ENCODE measurements around the gene SANBR.

DNA sequence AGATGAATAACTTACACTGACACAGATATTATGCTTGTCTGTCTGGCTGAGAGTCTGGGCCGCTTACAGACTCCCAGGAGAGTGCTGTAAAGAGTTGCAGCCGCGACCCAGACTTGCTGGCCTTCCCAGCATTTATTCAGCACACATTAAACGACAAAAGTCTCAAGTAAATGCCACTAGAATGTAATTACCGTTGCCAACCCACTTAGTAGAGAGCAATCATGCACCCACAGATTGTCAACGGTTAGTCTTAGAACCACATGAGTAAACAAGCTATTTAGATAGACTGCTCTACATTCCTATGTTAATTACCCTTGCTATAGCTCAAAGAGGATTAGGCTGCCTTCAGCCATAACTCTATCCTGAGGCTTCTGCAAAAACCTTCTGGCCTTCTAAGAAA, 48.5 kb downstream of the SANBR start:
- TF ChIP-seq, protein P1, sequence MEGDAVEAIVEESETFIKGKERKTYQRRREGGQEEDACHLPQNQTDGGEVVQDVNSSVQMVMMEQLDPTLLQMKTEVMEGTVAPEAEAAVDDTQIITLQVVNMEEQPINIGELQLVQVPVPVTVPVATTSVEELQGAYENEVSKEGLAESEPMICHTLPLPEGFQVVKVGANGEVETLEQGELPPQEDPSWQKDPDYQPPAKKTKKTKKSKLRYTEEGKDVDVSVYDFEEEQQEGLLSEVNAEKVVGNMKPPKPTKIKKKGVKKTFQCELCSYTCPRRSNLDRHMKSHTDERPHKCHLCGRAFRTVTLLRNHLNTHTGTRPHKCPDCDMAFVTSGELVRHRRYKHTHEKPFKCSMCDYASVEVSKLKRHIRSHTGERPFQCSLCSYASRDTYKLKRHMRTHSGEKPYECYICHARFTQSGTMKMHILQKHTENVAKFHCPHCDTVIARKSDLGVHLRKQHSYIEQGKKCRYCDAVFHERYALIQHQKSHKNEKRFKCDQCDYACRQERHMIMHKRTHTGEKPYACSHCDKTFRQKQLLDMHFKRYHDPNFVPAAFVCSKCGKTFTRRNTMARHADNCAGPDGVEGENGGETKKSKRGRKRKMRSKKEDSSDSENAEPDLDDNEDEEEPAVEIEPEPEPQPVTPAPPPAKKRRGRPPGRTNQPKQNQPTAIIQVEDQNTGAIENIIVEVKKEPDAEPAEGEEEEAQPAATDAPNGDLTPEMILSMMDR (IDR thresholded peaks at IDR 0.05): no peak
- no peak for TF ChIP-seq POLR2A (IDR thresholded peaks at IDR 0.05)
